ENCODE results near the gene NDUFA8. TPM values are rescaled to one million over a fixed set of nuclear protein-coding genes. Genes with fewer than 3 reads are reported as not detected.

NDUFA8 gene
- total and polyA plus RNA-seq, 2 of the 4 experiments (the other 2 are of a cell fraction) = 45.2 to 98.1 TPM

GRCh38 chr9:122207096-122207495 is 47.5 kb upstream of the NDUFA8 start:
- Histone ChIP-seq H3K4me2 (ENCODE audit: low read depth, low read length) (no peak overlapping the region), H3K79me1 (ENCODE audit: low read depth in 1 of 2, low read length in 2 of 2) (no peaks in the 10 kb centered on the region), H4K91ac (ENCODE audit: insufficient read depth, low read depth, low read length) (no peak overlapping the region), H3K4ac (ENCODE audit: low read depth, low read length) (no peak overlapping the region), H4K8ac (ENCODE audit: low read depth in 2 of 2, low read length in 2 of 2) (no peak overlapping the region), H2BK20ac (ENCODE audit: low read depth, low read length) (no peak overlapping the region), H4K5ac (ENCODE audit: low read depth, low read length) (no peak overlapping the region), H3K36me3 (ENCODE audit: control insufficient read depth, insufficient read depth, low read length) (no peaks in the 10 kb centered on the region), H3K23ac (ENCODE audit: low read depth, low read length) (no peak overlapping the region), H2AK9ac (replicated peaks; ENCODE audit: low read depth, low read length, poor library complexity) (no peak overlapping the region), H3K4me1 (ENCODE audit: control insufficient read depth, insufficient read depth, low read length) (peaks cover 5% of the 10 kb centered on the region; the same call in 1 of the 2 replicates), H2AK5ac (ENCODE audit: low read depth, low read length) (peak overlapping the region; percentile 27; the same call in 1 of the 2 replicates), H3K27ac (ENCODE audit: insufficient read depth, low read length) (no peak overlapping the region), H3K27me3 (ENCODE audit: control insufficient read depth, insufficient read depth, low read length) (peaks cover 26% of the 10 kb centered on the region), H3K9ac (ENCODE audit: low read depth, low read length) (no peak overlapping the region), H3K9me3 (ENCODE audit: control insufficient read depth, insufficient read depth, low read length) (no peaks in the 10 kb centered on the region), H3K18ac (ENCODE audit: low read depth, low read length) (no peak overlapping the region), H2BK15ac (ENCODE audit: low read depth, low read length) (no peak overlapping the region), H4K20me1 (ENCODE audit: insufficient read depth, low read length) (no peaks in the 10 kb centered on the region), H3K4me3 (ENCODE audit: insufficient read depth, low read depth, low read length) (no peak overlapping the region), H2BK5ac (ENCODE audit: low read depth, low read length, poor library complexity, severe bottlenecking) (no peak overlapping the region), H2AFZ (replicated peaks; ENCODE audit: low read length, poor library complexity) (peak overlapping the region; percentile 2), H3K14ac (replicated peaks; ENCODE audit: low read depth, low read length) (no peak overlapping the region), H3K9me1 (ENCODE audit: insufficient read depth, low read length) (no peaks in the 10 kb centered on the region; the same call in 1 of the 2 replicates), H2BK120ac (ENCODE audit: low read depth, low read length) (no peak overlapping the region), H3K56ac (ENCODE audit: extremely low read depth, insufficient read depth, low read length) (no peak overlapping the region)
- no peak for ATAC-seq (ENCODE audit: low read depth)
- intact Hi-C loops (cut with micrococcal nuclease) (no loop called here), dilution Hi-C loops (cut with HindIII; ENCODE audit: low sequenced_read_pairs, unreplicated experiment) (no loop called here), in situ Hi-C loops (cut with MboI; ENCODE audit: low sequenced_read_pairs) (no loop called here)
- WGBS, 2 experiments (ENCODE audit: extremely low coverage in 2 of 2, insufficient read length in 1 of 2) = 14% methylated on average over 2 of the region's 9 CpGs; no CpG with 5 or more reads in 1 of the 2 experiments
- TF ChIP-seq RCOR1 (IDR thresholded peaks at IDR 0.05; ENCODE audit: insufficient replicate concordance, low read length) = no peak
- no peak for TF ChIP-seq MAFK (IDR thresholded peaks at IDR 0.05; ENCODE audit: low read depth, low read length)
- TF ChIP-seq NFE2L2 (IDR thresholded peaks at IDR 0.05; ENCODE audit: low read depth, low read length) = no peak
- CTCF ChIA-PET = no interaction called here
- POLR2A ChIA-PET (ENCODE audit: unreplicated experiment) = no interaction called here
- no peak for DNase-seq
- no TSS peak for BruUV-seq (replicated peaks)

All from IMR-90 (cell line).